ENCODE measurements around the gene FAU. TPM values are rescaled to one million over a fixed set of nuclear protein-coding genes. Genes with fewer than 3 reads are reported as not detected.

FAU gene
- total and polyA plus RNA-seq, 2 of the 13 experiments (the other 11 are each of a cell fraction or from before 2014, with no cell fraction given), result 374 to 869 TPM

DNA sequence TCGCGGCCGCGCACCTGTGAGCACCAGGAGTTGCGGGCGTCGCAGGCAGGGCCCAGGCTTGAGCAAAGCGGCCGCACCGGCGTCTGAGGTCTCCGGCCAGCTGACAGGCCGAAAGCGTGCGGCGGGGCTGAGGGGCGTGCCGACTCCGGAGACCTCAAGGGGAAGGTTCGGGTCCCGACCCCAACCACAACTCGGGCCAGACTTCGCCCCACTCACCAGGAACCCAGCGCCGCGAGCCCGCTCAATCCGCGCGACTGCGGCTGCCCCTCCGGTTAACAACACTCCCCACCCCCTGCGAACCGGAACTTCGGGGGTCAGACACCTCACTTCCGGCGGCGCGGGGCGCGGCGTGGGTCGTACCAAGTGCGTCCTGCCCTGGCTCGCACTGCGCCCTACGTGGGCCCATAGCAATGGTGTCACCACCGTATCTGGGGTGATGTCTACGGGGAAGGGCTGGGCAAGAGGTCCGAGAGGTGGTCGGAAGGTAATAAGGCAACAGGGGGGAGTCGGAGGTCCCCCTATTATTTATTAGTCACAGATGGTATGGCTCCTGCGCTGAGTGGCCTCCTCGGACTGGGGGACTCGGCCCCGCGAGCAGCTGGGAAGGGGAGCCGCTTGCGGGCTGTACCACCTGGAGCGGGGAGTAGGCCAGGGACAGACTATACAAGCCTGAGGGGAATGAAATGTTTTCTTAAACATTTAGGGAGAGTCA is 12.5 kb upstream of the FAU start, which contains the start of gene SYVN1 (continued):
- TF ChIP-seq ZNF337 (CRISPR knock-in tag; IDR thresholded peaks at IDR 0.05; ENCODE audit: borderline replicate concordance, low read depth), result no peak
- TF ChIP-seq ZNF263 (CRISPR knock-in tag; IDR thresholded peaks at IDR 0.05), result no peak
- no peak for TF ChIP-seq ZNF260 (CRISPR knock-in tag; IDR thresholded peaks at IDR 0.05; ENCODE audit: borderline replicate concordance, low read depth)
- TF ChIP-seq NFE2L2 (IDR thresholded peaks at IDR 0.05; ENCODE audit: low read length), result no peak
- peak; percentile 68; the same call in 1 of the 2 replicates for TF ChIP-seq ZNF589 (CRISPR knock-in tag; conservative IDR thresholded peaks at IDR 0.05)
- no peak for TF ChIP-seq ZC3H4 (CRISPR knock-in tag; IDR thresholded peaks at IDR 0.05; ENCODE audit: borderline replicate concordance)
- TF ChIP-seq FOXP4 (CRISPR knock-in tag; IDR thresholded peaks at IDR 0.05), result peak; percentile 38
- no peak for TF ChIP-seq ZNF296 (CRISPR knock-in tag; conservative IDR thresholded peaks at IDR 0.05)
- TF ChIP-seq EEA1 (CRISPR knock-in tag; IDR thresholded peaks at IDR 0.05; ENCODE audit: borderline replicate concordance), result no peak
- no peak for TF ChIP-seq RFX1 (IDR thresholded peaks at IDR 0.05)
- no peak for TF ChIP-seq RNF219 (CRISPR knock-in tag; IDR thresholded peaks at IDR 0.05)
- TF ChIP-seq ZNF547 (CRISPR knock-in tag; IDR thresholded peaks at IDR 0.05), result peak; percentile 76
- TF ChIP-seq ZNF317 (CRISPR knock-in tag; IDR thresholded peaks at IDR 0.05), result 0 out of 2 replicates have a peak, but pooled peaks have one; percentile 38
- peak; percentile 57; the same call in 1 of the 2 replicates for TF ChIP-seq ZNF143 (CRISPR knock-in tag; IDR thresholded peaks at IDR 0.05)
- no peak for TF ChIP-seq KLF9 (CRISPR knock-in tag; IDR thresholded peaks at IDR 0.05; ENCODE audit: low read depth)
- TF ChIP-seq BCL6 (CRISPR knock-in tag; IDR thresholded peaks at IDR 0.05), result peak; percentile 30
- TF ChIP-seq, protein P1, sequence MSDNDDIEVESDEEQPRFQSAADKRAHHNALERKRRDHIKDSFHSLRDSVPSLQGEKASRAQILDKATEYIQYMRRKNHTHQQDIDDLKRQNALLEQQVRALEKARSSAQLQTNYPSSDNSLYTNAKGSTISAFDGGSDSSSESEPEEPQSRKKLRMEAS (IDR thresholded peaks at IDR 0.05), result peak; percentile 83
- TF ChIP-seq ZKSCAN8 (CRISPR knock-in tag; IDR thresholded peaks at IDR 0.05; ENCODE audit: borderline replicate concordance), result no peak
- TF ChIP-seq U2AF1 (optimal IDR thresholded peaks at IDR 0.05; ENCODE audit: low read depth, low read length), result no peak
- no peak for TF ChIP-seq ZNF326 (CRISPR knock-in tag; IDR thresholded peaks at IDR 0.05; ENCODE audit: borderline replicate concordance)
- TF ChIP-seq, protein P2, sequence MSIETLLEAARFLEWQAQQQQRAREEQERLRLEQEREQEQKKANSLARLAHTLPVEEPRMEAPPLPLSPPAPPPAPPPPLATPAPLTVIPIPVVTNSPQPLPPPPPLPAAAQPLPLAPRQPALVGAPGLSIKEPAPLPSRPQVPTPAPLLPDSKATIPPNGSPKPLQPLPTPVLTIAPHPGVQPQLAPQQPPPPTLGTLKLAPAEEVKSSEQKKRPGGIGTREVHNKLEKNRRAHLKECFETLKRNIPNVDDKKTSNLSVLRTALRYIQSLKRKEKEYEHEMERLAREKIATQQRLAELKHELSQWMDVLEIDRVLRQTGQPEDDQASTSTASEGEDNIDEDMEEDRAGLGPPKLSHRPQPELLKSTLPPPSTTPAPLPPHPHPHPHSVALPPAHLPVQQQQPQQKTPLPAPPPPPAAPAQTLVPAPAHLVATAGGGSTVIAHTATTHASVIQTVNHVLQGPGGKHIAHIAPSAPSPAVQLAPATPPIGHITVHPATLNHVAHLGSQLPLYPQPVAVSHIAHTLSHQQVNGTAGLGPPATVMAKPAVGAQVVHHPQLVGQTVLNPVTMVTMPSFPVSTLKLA (IDR thresholded peaks at IDR 0.05), result peak; percentile 53; the same call in 1 of the 2 replicates
- TF ChIP-seq ZNF460 (CRISPR knock-in tag; IDR thresholded peaks at IDR 0.05; ENCODE audit: borderline replicate concordance), result no peak
- TF ChIP-seq, protein P3, sequence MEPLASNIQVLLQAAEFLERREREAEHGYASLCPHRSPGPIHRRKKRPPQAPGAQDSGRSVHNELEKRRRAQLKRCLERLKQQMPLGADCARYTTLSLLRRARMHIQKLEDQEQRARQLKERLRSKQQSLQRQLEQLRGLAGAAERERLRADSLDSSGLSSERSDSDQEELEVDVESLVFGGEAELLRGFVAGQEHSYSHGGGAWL (CRISPR knock-in tag; IDR thresholded peaks at IDR 0.05), result no peak; the same call in 1 of the 2 replicates
- no peak for TF ChIP-seq SCMH1 (CRISPR knock-in tag; IDR thresholded peaks at IDR 0.05; ENCODE audit: borderline replicate concordance)

Measured in HepG2 (cell line).